DND-41 (cell line): Measurements from ENCODE around the gene BPIFB6.

Experiments used
- EZH2 ChIP-seq: IDR thresholded peaks from 3 replicates; pipeline ENCODE4 v1.6.1; 2012; ENCODE audit warnings: borderline replicate concordance, low read depth, mild to moderate bottlenecking, moderate library complexity, low read length, inconsistent platforms; ENCODE audit not compliant: severe bottlenecking
- TF ChIP-seq, protein P1 (sequence below): IDR thresholded peaks from 2 replicates; pipeline ENCODE4 v1.5.1; 2012; ENCODE audit warnings: borderline replicate concordance, low read length, moderate library complexity, mild to moderate bottlenecking; ENCODE audit not compliant: poor library complexity, severe bottlenecking; ENCODE audit errors: extremely low read depth

DNA sequence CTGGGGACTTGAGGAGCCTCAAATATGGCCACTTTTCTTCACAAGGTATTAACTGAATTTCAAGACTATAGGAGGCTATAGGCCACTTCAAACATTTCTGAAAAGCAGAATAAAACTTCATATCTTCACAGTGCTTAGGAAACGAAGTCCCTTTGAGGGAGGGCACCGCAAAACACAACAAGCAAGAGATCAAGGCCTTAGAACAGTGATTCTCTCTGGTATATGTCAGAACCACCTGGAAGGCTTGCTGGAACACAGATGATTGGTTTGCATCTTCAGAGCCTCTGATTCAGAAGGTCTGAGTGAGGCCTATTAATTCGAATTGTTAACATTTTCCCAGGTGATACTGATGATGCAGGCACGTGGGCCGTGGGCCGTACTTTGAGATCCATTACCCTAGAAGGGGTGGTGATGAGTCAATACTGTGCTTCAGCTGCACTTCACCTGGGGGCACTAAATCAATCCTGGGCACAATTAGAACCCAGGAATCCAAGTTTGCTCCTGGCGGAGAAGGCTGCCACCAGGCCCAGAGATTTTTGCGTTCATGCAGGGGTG, 37.9 kb upstream of the BPIFB6 start:
- TF ChIP-seq, protein P1, sequence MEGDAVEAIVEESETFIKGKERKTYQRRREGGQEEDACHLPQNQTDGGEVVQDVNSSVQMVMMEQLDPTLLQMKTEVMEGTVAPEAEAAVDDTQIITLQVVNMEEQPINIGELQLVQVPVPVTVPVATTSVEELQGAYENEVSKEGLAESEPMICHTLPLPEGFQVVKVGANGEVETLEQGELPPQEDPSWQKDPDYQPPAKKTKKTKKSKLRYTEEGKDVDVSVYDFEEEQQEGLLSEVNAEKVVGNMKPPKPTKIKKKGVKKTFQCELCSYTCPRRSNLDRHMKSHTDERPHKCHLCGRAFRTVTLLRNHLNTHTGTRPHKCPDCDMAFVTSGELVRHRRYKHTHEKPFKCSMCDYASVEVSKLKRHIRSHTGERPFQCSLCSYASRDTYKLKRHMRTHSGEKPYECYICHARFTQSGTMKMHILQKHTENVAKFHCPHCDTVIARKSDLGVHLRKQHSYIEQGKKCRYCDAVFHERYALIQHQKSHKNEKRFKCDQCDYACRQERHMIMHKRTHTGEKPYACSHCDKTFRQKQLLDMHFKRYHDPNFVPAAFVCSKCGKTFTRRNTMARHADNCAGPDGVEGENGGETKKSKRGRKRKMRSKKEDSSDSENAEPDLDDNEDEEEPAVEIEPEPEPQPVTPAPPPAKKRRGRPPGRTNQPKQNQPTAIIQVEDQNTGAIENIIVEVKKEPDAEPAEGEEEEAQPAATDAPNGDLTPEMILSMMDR = no peak
- no peak for TF ChIP-seq EZH2
